HG03095 (cell line): ENCODE measurements around the gene CRELD1.
"Not testable (repeated sequence)": the region's sequence is repeated elsewhere in the genome, so short reads cannot be mapped to it uniquely, and the experiment has no call there.

Source experiments
- ATAC-seq: cut with Tn5 transposase; IDR thresholded peaks from one replicate; pipeline ENCODE4 v1.9.1; 2021; ENCODE audit warnings: moderate library complexity; ENCODE audit not compliant: unreplicated experiment

Gene CRELD1

GRCh38 chr3:9934235-9934621 is 594 bp downstream of the CRELD1 start:
- no peak for ATAC-seq

GRCh38 chr3:9934993-9935392 is 1.4 kb downstream of the CRELD1 start:
- no peak for ATAC-seq

- ATAC-seq, result no peak
These were observed 2.4 kb downstream of the CRELD1 start for GRCh38 chr3:9935966-9936510.

GRCh38 chr3:9937486-9938238 is 4.0 kb downstream of the CRELD1 start:
- ATAC-seq, result no peak

GRCh38 chr3:9938966-9939365 is 5.3 kb downstream of the CRELD1 start:
- no peak for ATAC-seq

GRCh38 chr3:9939906-9940305 is 6.3 kb downstream of the CRELD1 start:
- ATAC-seq, result not testable (repeated sequence)

- ATAC-seq, result no peak
These were observed 7.1 kb downstream of the CRELD1 start for GRCh38 chr3:9940746-9941145.

GRCh38 chr3:9942164-9942563 is 8.5 kb downstream of the CRELD1 start:
- no peak for ATAC-seq

- no peak for ATAC-seq
These were observed 9.5 kb downstream of the CRELD1 start for GRCh38 chr3:9942934-9943690.

GRCh38 chr3:9944271-9944670 is 10.6 kb downstream of the CRELD1 start:
- ATAC-seq, result no peak

- no peak for ATAC-seq
These were observed 11.7 kb downstream of the CRELD1 start for GRCh38 chr3:9945358-9945757.

- ATAC-seq, result no peak
These were observed 12.7 kb downstream of the CRELD1 start for GRCh38 chr3:9946112-9947024.

GRCh38 chr3:9947025-9947995 is 13.7 kb downstream of the CRELD1 start:
- ATAC-seq, result no peak

- no peak for ATAC-seq
These were observed 15.0 kb downstream of the CRELD1 start for GRCh38 chr3:9948586-9948985.

GRCh38 chr3:9949115-9949514 is 15.5 kb downstream of the CRELD1 start:
- ATAC-seq, result no peak

GRCh38 chr3:9949626-9950025 is 16.0 kb downstream of the CRELD1 start:
- ATAC-seq, result no peak

- ATAC-seq, result peak; percentile 38
These were observed 17.5 kb downstream of the CRELD1 start for GRCh38 chr3:9951126-9951525.

GRCh38 chr3:9951598-9951961 is 17.9 kb downstream of the CRELD1 start:
- ATAC-seq, result peak; percentile 28

GRCh38 chr3:9951962-9952805 is 18.6 kb downstream of the CRELD1 start, which contains the start of gene PRRT3:
Gene PRRT3, minus strand, starts transcription at chr3:9952408. Its CDS starts 2,293 bp downstream, at chr3:9950115.
- ATAC-seq, result peak; percentile 61
